Measurements from ENCODE around the gene THTPA.

The THTPA gene

GRCh38 chr14:23564876-23565275 lies 8.8 kb downstream of the THTPA start:
- Histone ChIP-seq H3K36me3 (ENCODE audit: insufficient read depth, low read length) (peaks cover 68% of the 10 kb centered on the region), H3K79me2 (ENCODE audit: insufficient read depth, low read length) (peaks cover 13% of the 10 kb centered on the region), H3K9me3 (ENCODE audit: insufficient read depth, low read length, severe bottlenecking) (no peaks in the 10 kb centered on the region), H3K4me3 (ENCODE audit: low read depth in 1 of 2, low read length in 2 of 2) (no peak overlapping the region), H3K27ac (ENCODE audit: low read length) (no peak overlapping the region), H3K4me1 (ENCODE audit: insufficient read depth, low read length) (peaks cover 33% of the 10 kb centered on the region), H3K9ac (ENCODE audit: low read depth, low read length) (no peak overlapping the region), H3K4me2 (ENCODE audit: insufficient read depth, low read length) (no peak overlapping the region), H3K27me3 (ENCODE audit: insufficient read depth, low read length, poor library complexity) (no peaks in the 10 kb centered on the region), H4K20me1 (ENCODE audit: insufficient read depth, low read length) (peaks cover 4% of the 10 kb centered on the region; the same call in 1 of the 2 replicates), H2AFZ (ENCODE audit: low read depth, low read length) (no peak overlapping the region)
- ATAC-seq (ENCODE audit: insufficient read depth, low read depth) (no peak), DNase-seq (no peak)
- TF ChIP-seq, protein P1, sequence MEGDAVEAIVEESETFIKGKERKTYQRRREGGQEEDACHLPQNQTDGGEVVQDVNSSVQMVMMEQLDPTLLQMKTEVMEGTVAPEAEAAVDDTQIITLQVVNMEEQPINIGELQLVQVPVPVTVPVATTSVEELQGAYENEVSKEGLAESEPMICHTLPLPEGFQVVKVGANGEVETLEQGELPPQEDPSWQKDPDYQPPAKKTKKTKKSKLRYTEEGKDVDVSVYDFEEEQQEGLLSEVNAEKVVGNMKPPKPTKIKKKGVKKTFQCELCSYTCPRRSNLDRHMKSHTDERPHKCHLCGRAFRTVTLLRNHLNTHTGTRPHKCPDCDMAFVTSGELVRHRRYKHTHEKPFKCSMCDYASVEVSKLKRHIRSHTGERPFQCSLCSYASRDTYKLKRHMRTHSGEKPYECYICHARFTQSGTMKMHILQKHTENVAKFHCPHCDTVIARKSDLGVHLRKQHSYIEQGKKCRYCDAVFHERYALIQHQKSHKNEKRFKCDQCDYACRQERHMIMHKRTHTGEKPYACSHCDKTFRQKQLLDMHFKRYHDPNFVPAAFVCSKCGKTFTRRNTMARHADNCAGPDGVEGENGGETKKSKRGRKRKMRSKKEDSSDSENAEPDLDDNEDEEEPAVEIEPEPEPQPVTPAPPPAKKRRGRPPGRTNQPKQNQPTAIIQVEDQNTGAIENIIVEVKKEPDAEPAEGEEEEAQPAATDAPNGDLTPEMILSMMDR (IDR thresholded peaks at IDR 0.05; ENCODE audit: borderline replicate concordance, extremely low read depth, low read length, poor library complexity, severe bottlenecking): no peak
- no peak for TF ChIP-seq EZH2 (IDR thresholded peaks at IDR 0.05; ENCODE audit: borderline replicate concordance, low read depth, low read length, severe bottlenecking)

DNA sequence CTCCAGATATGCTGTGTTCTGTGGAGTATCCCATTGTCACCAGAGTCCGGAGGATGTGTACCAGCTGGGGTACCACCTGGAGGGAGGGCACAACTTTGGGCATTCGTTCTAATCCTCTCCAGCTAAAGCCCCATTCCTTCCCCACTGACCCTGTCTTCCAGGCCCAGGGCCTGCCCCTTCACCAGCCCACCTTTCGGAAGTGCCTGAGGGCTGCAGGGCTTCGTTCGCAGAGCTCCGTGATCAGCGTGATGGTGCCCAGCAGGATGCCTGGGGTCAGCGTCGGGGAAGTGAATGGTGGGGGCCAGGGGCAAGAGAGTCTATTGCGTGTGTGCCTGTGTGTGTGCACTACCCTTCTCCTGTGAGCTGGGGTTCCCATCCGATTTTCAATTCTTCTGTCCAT lies 9.6 kb downstream of the THTPA start:
- no peak for ATAC-seq (ENCODE audit: insufficient read depth, low read depth)
- H3K79me2 ChIP-seq (ENCODE audit: insufficient read depth, low read length): peaks cover 13% of the 10 kb centered on the region
- H3K4me1 ChIP-seq (ENCODE audit: insufficient read depth, low read length): peaks cover 33% of the 10 kb centered on the region
- DNase-seq: no peak
- H3K27ac ChIP-seq (ENCODE audit: low read length): no peak overlapping the region
- H3K4me2 ChIP-seq (ENCODE audit: insufficient read depth, low read length): no peak overlapping the region
- H4K20me1 ChIP-seq (ENCODE audit: insufficient read depth, low read length): peaks cover 4% of the 10 kb centered on the region; the same call in 1 of the 2 replicates
- H3K9ac ChIP-seq (ENCODE audit: low read depth, low read length): no peak overlapping the region
- no peaks in the 10 kb centered on the region for H3K27me3 ChIP-seq (ENCODE audit: insufficient read depth, low read length, poor library complexity)
- H3K36me3 ChIP-seq (ENCODE audit: insufficient read depth, low read length): peaks cover 62% of the 10 kb centered on the region
- no peaks in the 10 kb centered on the region for H3K9me3 ChIP-seq (ENCODE audit: insufficient read depth, low read length, severe bottlenecking)
- H2AFZ ChIP-seq (ENCODE audit: low read depth, low read length): no peak overlapping the region
- H3K4me3 ChIP-seq (ENCODE audit: low read depth in 1 of 2, low read length in 2 of 2): no peak overlapping the region
- TF ChIP-seq EZH2 (IDR thresholded peaks at IDR 0.05; ENCODE audit: borderline replicate concordance, low read depth, low read length, severe bottlenecking): no peak

DNA sequence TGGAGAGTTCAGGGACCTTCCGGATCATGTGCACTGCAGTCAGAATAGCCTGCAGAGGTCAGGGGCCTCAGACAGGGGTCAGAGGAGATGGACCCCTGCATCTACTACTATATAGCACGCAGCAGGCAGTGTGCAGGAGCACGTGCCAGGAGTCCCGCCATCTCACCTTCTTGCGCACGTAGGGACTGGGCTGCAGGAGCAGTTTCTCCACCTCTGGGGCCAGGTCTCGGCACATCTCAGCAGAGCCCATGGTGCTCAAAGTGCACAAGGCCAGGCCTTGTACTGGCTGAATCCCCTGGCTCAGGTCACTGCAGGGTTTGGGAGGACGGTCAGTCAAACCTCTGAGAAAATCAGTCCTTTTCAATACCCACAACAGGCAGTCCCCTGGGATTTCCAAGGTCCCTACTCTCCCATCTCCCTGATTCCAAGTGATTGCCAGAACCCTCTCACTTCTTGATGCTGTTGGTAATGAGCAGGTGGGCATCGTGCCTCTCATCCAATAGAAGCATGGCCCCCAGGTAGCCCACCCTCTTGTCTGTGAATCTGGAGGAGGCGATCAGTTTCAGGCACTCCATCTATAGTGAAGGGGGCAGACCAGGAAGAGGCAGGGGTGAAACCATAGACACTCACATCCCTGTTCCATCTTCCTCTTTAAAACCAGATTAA lies 10.2 kb downstream of the THTPA start:
- Histone ChIP-seq H4K20me1 (ENCODE audit: insufficient read depth, low read length) (peaks cover 4% of the 10 kb centered on the region; the same call in 1 of the 2 replicates), H3K27me3 (ENCODE audit: insufficient read depth, low read length, poor library complexity) (no peaks in the 10 kb centered on the region), H3K4me2 (ENCODE audit: insufficient read depth, low read length) (peak overlapping the region; percentile 97), H3K4me3 (ENCODE audit: low read depth in 1 of 2, low read length in 2 of 2) (peak overlapping the region in 1 of 2 experiments; percentile 99; a peak in 2 of 4 replicates), H3K27ac (ENCODE audit: low read length) (peak overlapping the region; percentile 90), H3K79me2 (ENCODE audit: insufficient read depth, low read length) (peaks cover 13% of the 10 kb centered on the region), H3K9ac (ENCODE audit: low read depth, low read length) (peak overlapping the region; percentile 78), H3K9me3 (ENCODE audit: insufficient read depth, low read length, severe bottlenecking) (no peaks in the 10 kb centered on the region), H3K36me3 (ENCODE audit: insufficient read depth, low read length) (peaks cover 56% of the 10 kb centered on the region), H2AFZ (ENCODE audit: low read depth, low read length) (peak overlapping the region; percentile 99; the same call in 1 of the 2 replicates), H3K4me1 (ENCODE audit: insufficient read depth, low read length) (peaks cover 33% of the 10 kb centered on the region)
- TF ChIP-seq EZH2 (IDR thresholded peaks at IDR 0.05; ENCODE audit: borderline replicate concordance, low read depth, low read length, severe bottlenecking): no peak
- TF ChIP-seq, protein P1 (IDR thresholded peaks at IDR 0.05; ENCODE audit: borderline replicate concordance, extremely low read depth, low read length, poor library complexity, severe bottlenecking): no peak
- ATAC-seq (ENCODE audit: insufficient read depth, low read depth): no peak
- no peak for DNase-seq

GRCh38 chr14:23566778-23567185 lies 10.7 kb downstream of the THTPA start:
- peak overlapping the region; percentile 78 for H3K9ac ChIP-seq (ENCODE audit: low read depth, low read length)
- no peaks in the 10 kb centered on the region for H3K9me3 ChIP-seq (ENCODE audit: insufficient read depth, low read length, severe bottlenecking)
- ATAC-seq (ENCODE audit: insufficient read depth, low read depth): no peak
- H3K27me3 ChIP-seq (ENCODE audit: insufficient read depth, low read length, poor library complexity): peaks cover 2% of the 10 kb centered on the region
- DNase-seq: no peak
- peaks cover 13% of the 10 kb centered on the region for H3K79me2 ChIP-seq (ENCODE audit: insufficient read depth, low read length)
- peak overlapping the region; percentile 97 for H3K4me2 ChIP-seq (ENCODE audit: insufficient read depth, low read length)
- H3K36me3 ChIP-seq (ENCODE audit: insufficient read depth, low read length): peaks cover 50% of the 10 kb centered on the region
- peak overlapping the region; percentile 85 to 99 for H3K4me3 ChIP-seq (ENCODE audit: low read depth in 1 of 2, low read length in 2 of 2)
- TF ChIP-seq, protein P1 (IDR thresholded peaks at IDR 0.05; ENCODE audit: borderline replicate concordance, extremely low read depth, low read length, poor library complexity, severe bottlenecking): no peak
- no peak for TF ChIP-seq EZH2 (IDR thresholded peaks at IDR 0.05; ENCODE audit: borderline replicate concordance, low read depth, low read length, severe bottlenecking)
- peaks cover 33% of the 10 kb centered on the region for H3K4me1 ChIP-seq (ENCODE audit: insufficient read depth, low read length)
- peak overlapping the region; percentile 99 for H2AFZ ChIP-seq (ENCODE audit: low read depth, low read length)
- H4K20me1 ChIP-seq (ENCODE audit: insufficient read depth, low read length): peaks cover 4% of the 10 kb centered on the region; the same call in 1 of the 2 replicates
- H3K27ac ChIP-seq (ENCODE audit: low read length): peak overlapping the region; percentile 90

All from DND-41 (cell line).